ENCODE results near the gene ZFAND3.

DNA sequence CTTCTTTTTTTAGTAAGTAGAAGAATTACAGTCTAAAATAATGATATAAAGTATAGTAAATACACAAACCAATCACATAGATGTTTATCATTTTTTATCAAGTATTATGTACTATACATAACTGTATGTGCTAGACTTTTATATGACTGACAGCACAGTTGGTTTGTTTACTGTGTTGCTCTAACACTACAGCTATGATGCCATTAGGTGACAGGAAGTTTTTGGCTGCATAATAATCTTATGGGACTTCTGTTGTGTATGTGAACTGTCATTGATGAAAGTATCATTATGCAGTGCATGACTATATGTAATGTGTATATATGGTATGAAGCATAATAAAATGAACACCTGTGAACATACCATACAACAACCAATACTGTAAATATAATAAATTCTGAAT is 104.0 kb downstream of the ZFAND3 start:
- TF ChIP-seq CTCF (IDR thresholded peaks at IDR 0.05): no peak
- TF ChIP-seq EZH2 (IDR thresholded peaks at IDR 0.05; ENCODE audit: borderline replicate concordance, insufficient read depth, low read depth, low read length, poor library complexity, severe bottlenecking): no peak
